Right atrium auricular region (tissue), 2 donors: ENCODE measurements around the gene LIN52. TPM values are rescaled to one million over a fixed set of nuclear protein-coding genes. Genes with fewer than 3 reads are reported as not detected.

Source experiments
- DNase-seq: peaks from one replicate; pipeline ENCODE4 v3.0.0-alpha.2; 2019; ENCODE audit warnings: low spot score
- H3K27ac ChIP-seq, 2 donors: fragments of 200-600 bp; sonication (generic); 1 replicate in 1 of 2; 2 replicates in 1 of 2; pipeline ENCODE4 v1.5.1; 2016 to 2019
- H3K27me3 ChIP-seq, 2 donors: fragments of 200-600 bp; sonication (generic); one replicate each; pipeline versions ENCODE4 v1.5.1 to v1.6.0; 2017 to 2019
- H3K36me3 ChIP-seq: fragments of 200-600 bp; sonication (generic); one replicate; pipeline ENCODE4 v1.5.1; 2016
- H3K4me1 ChIP-seq, 2 donors: fragments of 200-600 bp; sonication (generic); one replicate each; pipeline versions ENCODE4 v1.5.1 to v1.6.0; 2017 to 2019
- H3K4me3 ChIP-seq, 2 donors: fragments of 200-600 bp; sonication (generic); 1 replicate in 1 of 2; 2 replicates in 1 of 2; pipeline ENCODE4 v1.5.1; 2017 to 2019; ENCODE audit warnings: mild to moderate bottlenecking in 1 of 2, moderate library complexity in 1 of 2
- H3K9me3 ChIP-seq, 2 donors: fragments of 200-600 bp; sonication (generic); one replicate each; pipeline ENCODE4 v1.5.1; 2019
- total RNA-seq, 2 donors: library from RNA; depleted of rRNA; stranded (reverse); fragments of >200 nt; gene quantifications; one replicate each; pipeline ENCODE4 v1.1.0, GENCODE V29; 2016
- TF ChIP-seq, protein P1 (sequence below), 2 donors: fragments of 200-600 bp; sonication (generic); IDR thresholded peaks; one replicate each; pipeline ENCODE4 v1.5.1; 2019; ENCODE audit warnings: antibody characterized with exemption in 2 of 2

Gene LIN52
- total RNA-seq, 2 donors from 2014 or later: 7.1 to 7.4 TPM

DNA sequence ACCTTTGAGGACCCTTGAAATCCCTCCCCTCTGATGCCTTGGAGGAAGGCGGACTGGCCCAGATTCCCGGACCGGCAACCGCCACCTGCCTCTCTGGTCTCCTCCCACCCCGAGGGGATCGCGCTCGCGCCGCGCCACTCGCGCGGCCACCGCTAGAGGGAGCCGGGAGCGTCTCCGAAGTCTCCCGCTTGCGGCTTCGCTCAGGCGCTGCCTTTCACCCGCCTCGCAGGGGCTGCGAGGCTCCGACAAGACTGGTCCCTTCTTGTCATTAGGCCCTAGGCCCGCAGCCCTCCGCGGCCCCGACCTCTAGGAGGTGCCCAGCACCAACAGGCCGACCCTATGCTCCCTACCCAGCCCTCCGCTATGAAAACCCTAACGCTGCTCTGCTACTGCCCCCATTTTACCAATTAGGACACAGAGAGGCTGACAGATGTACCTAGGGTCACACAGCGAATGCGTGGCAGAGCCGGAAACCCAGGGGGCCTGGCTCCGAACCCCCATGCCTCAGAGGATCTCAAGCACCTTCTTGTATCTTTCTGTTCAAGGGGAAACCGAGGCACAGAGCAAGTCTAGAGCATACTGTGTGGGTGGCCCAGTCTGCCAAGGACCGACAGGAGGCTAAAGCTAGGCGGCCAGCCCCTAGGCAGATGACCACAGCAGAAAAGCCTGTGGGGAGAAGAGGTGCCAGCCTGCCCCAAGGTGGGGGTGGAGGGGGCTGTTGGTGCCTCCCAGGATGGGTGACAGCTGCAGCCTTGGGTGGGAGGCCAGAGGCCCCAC, 133.1 kb downstream of the LIN52 start:
- no peak overlapping the region for H3K27ac ChIP-seq
- no peaks in the 10 kb centered on the region for H3K27me3 ChIP-seq
- TF ChIP-seq, protein P1, sequence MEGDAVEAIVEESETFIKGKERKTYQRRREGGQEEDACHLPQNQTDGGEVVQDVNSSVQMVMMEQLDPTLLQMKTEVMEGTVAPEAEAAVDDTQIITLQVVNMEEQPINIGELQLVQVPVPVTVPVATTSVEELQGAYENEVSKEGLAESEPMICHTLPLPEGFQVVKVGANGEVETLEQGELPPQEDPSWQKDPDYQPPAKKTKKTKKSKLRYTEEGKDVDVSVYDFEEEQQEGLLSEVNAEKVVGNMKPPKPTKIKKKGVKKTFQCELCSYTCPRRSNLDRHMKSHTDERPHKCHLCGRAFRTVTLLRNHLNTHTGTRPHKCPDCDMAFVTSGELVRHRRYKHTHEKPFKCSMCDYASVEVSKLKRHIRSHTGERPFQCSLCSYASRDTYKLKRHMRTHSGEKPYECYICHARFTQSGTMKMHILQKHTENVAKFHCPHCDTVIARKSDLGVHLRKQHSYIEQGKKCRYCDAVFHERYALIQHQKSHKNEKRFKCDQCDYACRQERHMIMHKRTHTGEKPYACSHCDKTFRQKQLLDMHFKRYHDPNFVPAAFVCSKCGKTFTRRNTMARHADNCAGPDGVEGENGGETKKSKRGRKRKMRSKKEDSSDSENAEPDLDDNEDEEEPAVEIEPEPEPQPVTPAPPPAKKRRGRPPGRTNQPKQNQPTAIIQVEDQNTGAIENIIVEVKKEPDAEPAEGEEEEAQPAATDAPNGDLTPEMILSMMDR (IDR thresholded peaks at IDR 0.05): peak; percentile 91
- no peaks in the 10 kb centered on the region for H3K36me3 ChIP-seq
- peaks cover 0 to 12% of the 10 kb centered on the region in 2 donors for H3K4me1 ChIP-seq
- peak overlapping the region in 1 of 2 donors; percentile 21 for H3K4me3 ChIP-seq
- DNase-seq: no peak
- H3K9me3 ChIP-seq: no peaks in the 10 kb centered on the region

DNA sequence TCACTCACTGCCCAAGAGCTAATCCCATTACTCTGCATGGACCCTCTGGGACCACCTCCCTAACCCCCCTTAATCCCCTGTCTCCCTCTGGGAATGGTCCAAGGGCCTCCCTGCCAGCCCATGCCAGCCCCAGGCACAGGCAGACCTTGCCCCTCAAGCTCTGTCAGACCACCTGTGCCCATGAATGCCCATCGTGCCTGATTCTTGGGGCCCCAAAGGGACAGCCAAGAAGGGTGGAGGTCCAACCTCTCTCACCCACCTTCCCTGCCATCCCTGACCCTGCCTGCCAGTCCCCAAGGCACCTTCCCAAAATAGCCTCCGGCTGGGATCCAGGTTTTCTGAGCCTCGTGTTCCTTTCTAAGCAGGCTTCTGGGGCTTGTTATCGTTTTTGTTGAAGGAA, 133.7 kb downstream of the LIN52 start:
- TF ChIP-seq, protein P1 (IDR thresholded peaks at IDR 0.05): no peak
- no peaks in the 10 kb centered on the region for H3K36me3 ChIP-seq
- H3K4me3 ChIP-seq: no peak overlapping the region
- H3K27ac ChIP-seq: no peak overlapping the region
- no peak for DNase-seq
- H3K4me1 ChIP-seq: peaks cover 0 to 12% of the 10 kb centered on the region in 2 donors
- H3K27me3 ChIP-seq: no peaks in the 10 kb centered on the region
- no peaks in the 10 kb centered on the region for H3K9me3 ChIP-seq

DNA sequence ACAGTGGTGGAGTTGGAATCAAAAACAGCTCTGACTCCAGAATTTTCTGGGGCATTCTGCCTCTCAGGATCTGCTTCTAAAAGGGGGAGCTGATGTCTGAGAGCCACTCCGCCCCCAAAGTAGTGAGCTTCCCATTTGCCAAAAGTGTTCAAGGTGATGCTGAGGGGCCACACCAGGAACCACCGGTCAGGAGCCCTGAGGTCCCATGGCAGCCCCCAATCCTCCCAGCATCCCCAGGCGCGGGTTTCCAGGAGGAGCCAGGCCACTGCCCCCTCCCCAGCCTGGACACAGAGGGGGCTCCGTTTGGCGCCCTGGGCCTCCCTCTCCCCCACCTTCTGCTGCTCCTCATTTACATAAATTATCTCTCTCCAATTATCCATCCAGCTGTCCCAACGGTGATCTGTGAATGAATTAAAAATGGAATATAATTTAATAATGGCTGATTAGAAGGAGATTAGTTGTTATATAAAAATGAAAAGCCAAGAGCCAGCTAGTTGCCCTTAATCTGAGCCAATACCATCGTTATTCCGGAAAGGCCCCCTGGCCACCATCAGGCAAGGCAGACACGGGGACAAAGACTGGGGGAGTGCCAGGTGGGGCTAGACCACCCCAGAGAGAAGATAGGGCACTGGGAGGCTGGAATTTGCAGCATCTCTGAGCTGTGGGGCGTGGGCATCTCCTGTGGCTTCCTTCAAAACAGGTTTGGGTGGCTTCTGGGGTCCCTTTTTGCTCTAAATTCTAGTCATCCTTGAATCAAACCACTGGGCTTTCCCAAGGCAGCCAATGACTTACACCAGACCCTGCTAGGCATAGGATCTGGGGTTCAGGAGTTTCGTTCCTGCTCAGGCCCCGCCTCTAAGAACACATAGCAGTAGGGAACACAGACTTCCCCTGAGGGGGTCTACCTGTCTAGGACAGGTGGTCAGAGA, 134.8 kb downstream of the LIN52 start:
- no peak for DNase-seq
- H3K4me1 ChIP-seq: peaks cover 0 to 12% of the 10 kb centered on the region in 2 donors
- no peak overlapping the region for H3K4me3 ChIP-seq
- no peak overlapping the region for H3K27ac ChIP-seq
- H3K9me3 ChIP-seq: no peaks in the 10 kb centered on the region
- H3K36me3 ChIP-seq: no peaks in the 10 kb centered on the region
- TF ChIP-seq, protein P1 (IDR thresholded peaks at IDR 0.05): no peak
- H3K27me3 ChIP-seq: no peaks in the 10 kb centered on the region

DNA sequence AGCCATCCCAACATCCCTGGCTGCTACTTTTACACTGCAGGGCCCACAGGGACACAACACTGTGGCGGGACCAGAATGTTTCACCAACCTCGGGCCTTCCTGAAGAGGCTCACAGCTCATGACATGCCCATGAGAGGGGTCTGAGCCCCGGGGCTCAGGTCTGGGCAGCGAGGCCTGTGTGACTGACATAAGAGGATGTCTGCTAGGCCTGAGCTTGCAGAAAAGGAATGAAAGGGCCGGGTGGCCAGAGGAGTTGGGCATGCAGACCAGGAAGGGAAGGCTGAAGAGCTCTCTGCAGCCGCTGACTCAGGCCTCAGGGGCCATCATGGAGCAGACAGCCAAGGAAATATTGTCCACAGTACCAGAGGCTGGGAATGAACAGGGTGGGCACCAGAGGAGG, 136.2 kb downstream of the LIN52 start:
- no peak overlapping the region for H3K4me3 ChIP-seq
- H3K27me3 ChIP-seq: no peaks in the 10 kb centered on the region
- TF ChIP-seq, protein P1 (IDR thresholded peaks at IDR 0.05): no peak
- no peak overlapping the region for H3K27ac ChIP-seq
- H3K9me3 ChIP-seq: no peaks in the 10 kb centered on the region
- H3K36me3 ChIP-seq: no peaks in the 10 kb centered on the region
- peaks cover 0 to 12% of the 10 kb centered on the region in 2 donors for H3K4me1 ChIP-seq
- no peak for DNase-seq

DNA sequence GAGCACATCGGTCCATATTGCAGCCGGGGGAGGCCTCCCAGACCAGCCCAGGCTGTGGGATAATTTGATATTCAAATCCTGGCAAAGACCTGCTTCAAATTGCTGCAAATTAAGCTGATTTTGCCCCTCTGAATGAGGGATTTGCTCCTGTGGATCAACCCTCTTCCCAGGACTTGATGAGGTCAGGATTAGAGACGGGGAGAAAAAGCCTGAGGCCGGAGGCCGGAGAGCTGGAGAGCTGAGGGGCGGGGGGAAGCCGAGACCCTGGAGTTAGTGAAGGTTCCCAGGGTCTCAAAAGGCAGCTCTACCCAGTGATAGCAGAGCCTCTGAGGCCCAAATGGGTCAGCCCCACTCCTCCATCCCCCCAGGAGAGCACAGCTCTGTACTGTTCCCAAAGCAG, 137.0 kb downstream of the LIN52 start:
- Histone ChIP-seq H3K27me3 (no peaks in the 10 kb centered on the region), H3K9me3 (no peaks in the 10 kb centered on the region), H3K36me3 (no peaks in the 10 kb centered on the region), H3K4me3 (no peak overlapping the region), H3K27ac (no peak overlapping the region), H3K4me1 (peaks cover 0 to 12% of the 10 kb centered on the region in 2 donors)
- DNase-seq: no peak
- TF ChIP-seq, protein P1 (IDR thresholded peaks at IDR 0.05): no peak
